Subcutaneous abdominal adipose tissue (tissue), 5 donors: Measurements from ENCODE around the gene CAP1.
A peak's percentile ranks its signal among the peaks of the same experiment; 100 is the strongest.
"Not testable (repeated sequence)": the region's sequence is repeated elsewhere in the genome, so short reads cannot be mapped to it uniquely, and the experiment has no call there.

Source experiments
- H3K27ac ChIP-seq: one replicate; pipeline ENCODE4 v1.7.0; 2013; ENCODE audit warnings: low read depth, mild to moderate bottlenecking, inconsistent platforms, low read length, moderate library complexity
- H3K27me3 ChIP-seq, 5 donors: one replicate each; pipeline ENCODE4 v1.7.0; 2013; ENCODE audit warnings: low read length in 5 of 5, inconsistent platforms in 1 of 5; ENCODE audit not compliant: control insufficient read depth in 5 of 5, insufficient read depth in 4 of 5
- H3K36me3 ChIP-seq, 5 donors: one replicate each; pipeline ENCODE4 v1.7.0; 2013; ENCODE audit warnings: low read length in 5 of 5; ENCODE audit not compliant: control insufficient read depth in 5 of 5, insufficient read depth in 5 of 5
- H3K4me1 ChIP-seq, 5 donors: one replicate each; pipeline ENCODE4 v1.7.0; 2013; ENCODE audit warnings: low read length in 5 of 5, mild to moderate bottlenecking in 3 of 5, moderate library complexity in 1 of 5; ENCODE audit not compliant: control insufficient read depth in 5 of 5, insufficient read depth in 5 of 5
- H3K4me3 ChIP-seq, 5 donors: one replicate each; pipeline ENCODE4 v1.7.0; 2013; ENCODE audit warnings: low read length in 5 of 5, low read depth in 1 of 5
- H3K9ac ChIP-seq, 5 donors: one replicate each; pipeline ENCODE4 v1.7.0; 2013; ENCODE audit warnings: low read length in 5 of 5, mild to moderate bottlenecking in 4 of 5, moderate library complexity in 3 of 5
- H3K9me3 ChIP-seq, 5 donors: one replicate each; pipeline ENCODE4 v1.7.0; 2013; ENCODE audit warnings: low read length in 5 of 5; ENCODE audit not compliant: control insufficient read depth in 5 of 5
- donor health status: healthy.
- donor health status: healthy.
- donor health status: healthy.
- donor health status: healthy.
- donor health status: healthy.

CAP1 gene, protein sequence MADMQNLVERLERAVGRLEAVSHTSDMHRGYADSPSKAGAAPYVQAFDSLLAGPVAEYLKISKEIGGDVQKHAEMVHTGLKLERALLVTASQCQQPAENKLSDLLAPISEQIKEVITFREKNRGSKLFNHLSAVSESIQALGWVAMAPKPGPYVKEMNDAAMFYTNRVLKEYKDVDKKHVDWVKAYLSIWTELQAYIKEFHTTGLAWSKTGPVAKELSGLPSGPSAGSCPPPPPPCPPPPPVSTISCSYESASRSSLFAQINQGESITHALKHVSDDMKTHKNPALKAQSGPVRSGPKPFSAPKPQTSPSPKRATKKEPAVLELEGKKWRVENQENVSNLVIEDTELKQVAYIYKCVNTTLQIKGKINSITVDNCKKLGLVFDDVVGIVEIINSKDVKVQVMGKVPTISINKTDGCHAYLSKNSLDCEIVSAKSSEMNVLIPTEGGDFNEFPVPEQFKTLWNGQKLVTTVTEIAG

DNA sequence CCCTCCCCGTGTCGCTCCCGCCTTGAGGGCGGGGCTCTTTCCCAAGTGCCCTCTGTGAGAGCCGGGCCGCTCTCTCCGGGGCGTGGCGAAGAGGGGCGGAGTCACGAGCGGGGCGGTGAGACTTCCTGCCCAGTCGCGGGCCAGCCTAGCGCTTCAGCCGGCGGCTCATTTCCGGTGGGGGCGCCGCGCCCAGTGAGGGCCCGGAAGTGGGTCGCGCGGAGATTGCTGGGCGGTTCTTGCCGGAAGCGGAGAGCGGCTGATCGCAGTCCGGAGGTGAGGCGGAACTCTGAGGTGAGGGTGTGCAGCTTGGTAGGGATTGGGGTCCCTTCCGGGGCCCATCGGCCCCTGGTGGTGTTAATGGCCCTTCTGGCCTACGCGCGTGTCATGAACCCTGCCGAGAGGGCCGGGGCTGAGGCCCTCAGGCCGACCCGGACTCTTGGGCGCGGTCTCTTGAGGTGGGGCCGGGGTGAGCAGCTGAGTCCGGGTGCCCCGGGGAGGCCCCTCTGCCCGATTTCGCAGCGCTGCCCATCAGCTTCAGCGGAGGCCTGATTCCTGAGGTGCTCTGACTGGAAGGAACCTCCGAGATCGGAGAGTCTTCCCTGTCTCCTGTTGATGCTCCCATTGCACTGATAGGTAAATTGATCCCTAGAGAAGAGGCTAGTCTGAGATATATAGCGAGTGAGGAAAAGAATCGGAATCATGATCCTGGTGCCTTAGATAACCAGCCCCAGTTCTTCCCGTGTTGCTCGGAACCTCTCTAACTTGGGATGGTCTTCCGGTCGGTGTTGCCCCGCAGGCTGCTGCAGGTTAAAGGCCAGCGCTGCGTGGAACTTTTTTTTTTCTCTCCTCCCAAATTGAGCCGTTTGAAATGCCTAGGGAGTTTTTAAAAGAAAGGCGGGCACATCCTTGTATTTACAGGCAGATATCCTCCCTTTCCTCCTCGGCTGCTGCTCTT, at the start of gene CAP1:
Gene CAP1 (plus strand): TSS at position 219 of the 955 bp plus-strand sequence. CDS start 18,618 bp downstream, outside the sequence.
- Histone ChIP-seq H3K27ac (peak within 1 kb of the TSS; percentile 98), H3K27me3 (no peaks in the 10 kb centered on the region), H3K9me3 (no peaks in the 10 kb centered on the region), H3K4me1 (peaks cover 12 to 79% (median 66%) of the 10 kb centered on the region in 5 donors), H3K9ac (peak within 1 kb of the TSS; percentile 84 to 99 (median 96)), H3K4me3 (peak within 1 kb of the TSS; percentile 84 to 98 (median 96)), H3K36me3 (peaks cover 0 to 8% (median 3%) of the 10 kb centered on the region in 5 donors)

DNA sequence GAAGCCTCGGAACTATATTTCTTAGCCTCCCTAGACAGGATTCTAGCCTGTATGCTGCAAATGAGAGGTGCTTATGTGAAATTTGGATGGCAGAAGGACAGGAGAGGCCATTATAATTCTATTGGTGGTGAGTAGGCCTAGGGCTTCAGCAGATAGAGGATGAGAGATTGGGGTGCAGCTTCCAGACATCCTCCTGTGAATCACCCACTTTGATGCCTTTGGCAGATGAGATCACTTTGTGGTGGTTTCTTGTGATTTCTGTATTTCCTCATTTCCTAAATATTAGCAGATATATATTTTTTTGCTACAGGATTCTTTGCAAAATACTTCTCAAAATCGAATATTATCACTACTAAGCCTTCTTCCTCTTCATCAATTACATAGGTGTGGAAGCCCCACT, 48.3 kb upstream of the CAP1 start:
- Histone ChIP-seq H3K9me3 (no peaks in the 10 kb centered on the region), H3K27me3 (no peaks in the 10 kb centered on the region), H3K4me3 (no peak overlapping the region), H3K36me3 (no peaks in the 10 kb centered on the region), H3K27ac (no peak overlapping the region), H3K9ac (no peak overlapping the region), H3K4me1 (peaks cover 0 to 5% (median 0%) of the 10 kb centered on the region in 5 donors)

DNA sequence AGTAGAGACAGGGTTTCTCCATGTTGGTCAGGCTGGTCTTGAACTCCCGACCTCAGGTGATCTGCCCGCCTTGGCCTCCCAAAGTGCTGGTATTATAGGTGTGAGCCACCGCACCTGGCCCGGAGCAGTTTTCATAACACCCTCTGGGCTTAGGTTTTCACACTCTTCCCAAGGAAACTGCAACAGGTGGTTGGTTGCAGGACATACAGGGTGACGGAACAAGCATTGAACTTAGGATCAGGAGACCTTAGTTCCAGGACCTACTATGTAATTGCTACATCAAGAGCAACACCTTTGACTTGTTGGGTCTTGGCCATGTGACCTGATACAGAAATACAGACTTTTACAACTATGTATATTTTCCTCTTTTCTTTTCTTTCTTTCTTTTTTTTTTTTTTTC, 47.6 kb upstream of the CAP1 start:
- Histone ChIP-seq H3K9ac (no peak overlapping the region), H3K36me3 (no peaks in the 10 kb centered on the region), H3K4me3 (no peak overlapping the region), H3K27ac (no peak overlapping the region), H3K4me1 (peaks cover 0 to 3% (median 0%) of the 10 kb centered on the region in 5 donors), H3K27me3 (no peaks in the 10 kb centered on the region), H3K9me3 (no peaks in the 10 kb centered on the region)

DNA sequence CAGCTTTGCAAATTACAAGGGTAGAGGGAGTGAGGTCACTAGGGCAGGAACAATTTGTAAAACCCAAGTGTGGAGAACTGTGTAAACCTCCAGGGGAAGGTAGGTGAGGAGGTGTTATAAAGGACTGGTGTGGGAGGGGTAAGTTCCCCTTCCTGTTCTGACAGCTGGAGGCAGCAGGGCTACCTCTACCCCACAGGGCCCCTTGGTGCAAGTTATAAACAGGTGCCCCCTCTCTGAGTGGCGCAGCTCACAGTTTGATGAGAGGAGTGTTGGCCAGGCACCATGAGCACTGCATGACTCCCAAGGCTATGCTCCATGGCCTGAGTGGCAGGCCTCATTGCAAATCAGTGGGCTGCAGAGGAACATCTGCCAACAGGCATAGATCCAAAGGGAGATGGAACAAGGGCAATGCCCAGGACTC, 44.5 kb upstream of the CAP1 start:
- Histone ChIP-seq H3K4me3 (no peak overlapping the region), H3K27ac (no peak overlapping the region)

DNA sequence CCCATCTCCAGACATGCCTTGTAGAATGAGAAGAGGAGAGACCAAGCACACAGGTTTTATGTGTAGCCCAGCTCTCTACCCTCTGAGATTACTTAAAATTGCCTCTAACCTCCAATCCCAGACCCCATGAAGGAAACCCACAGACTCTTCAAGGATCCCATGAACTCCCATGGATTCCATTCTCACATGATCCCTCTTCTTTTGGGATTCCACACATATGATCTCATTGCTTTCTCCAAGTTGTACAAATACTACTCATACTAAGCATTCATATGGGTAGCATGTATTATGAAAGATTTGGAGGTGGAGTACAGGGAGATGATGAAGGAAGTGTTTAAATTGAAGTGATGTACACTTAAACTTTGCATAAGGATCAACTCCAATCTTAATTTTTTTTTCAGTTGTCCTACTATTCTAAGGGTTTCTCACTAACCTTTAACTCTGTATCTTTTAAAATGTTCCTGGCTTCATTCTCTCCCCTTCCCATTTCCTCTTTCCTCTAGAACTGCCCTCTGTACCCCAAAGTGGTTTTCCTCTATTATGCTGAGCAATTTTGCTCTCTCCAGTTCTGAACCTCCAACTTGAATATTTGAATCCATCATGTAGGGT, 44.0 kb upstream of the CAP1 start:
- Histone ChIP-seq H3K27ac (no peak overlapping the region), H3K9me3 (no peaks in the 10 kb centered on the region), H3K4me3 (no peak overlapping the region), H3K4me1 (no peaks in the 10 kb centered on the region), H3K27me3 (no peaks in the 10 kb centered on the region), H3K36me3 (no peaks in the 10 kb centered on the region), H3K9ac (no peak overlapping the region)

More for the DNA sequence above, 44.5 kb upstream of the CAP1 start:
- no peak overlapping the region for H3K9ac ChIP-seq
- H3K36me3 ChIP-seq, result no peaks in the 10 kb centered on the region
- no peaks in the 10 kb centered on the region for H3K27me3 ChIP-seq
- no peaks in the 10 kb centered on the region for H3K4me1 ChIP-seq
- H3K9me3 ChIP-seq, result no peaks in the 10 kb centered on the region

DNA sequence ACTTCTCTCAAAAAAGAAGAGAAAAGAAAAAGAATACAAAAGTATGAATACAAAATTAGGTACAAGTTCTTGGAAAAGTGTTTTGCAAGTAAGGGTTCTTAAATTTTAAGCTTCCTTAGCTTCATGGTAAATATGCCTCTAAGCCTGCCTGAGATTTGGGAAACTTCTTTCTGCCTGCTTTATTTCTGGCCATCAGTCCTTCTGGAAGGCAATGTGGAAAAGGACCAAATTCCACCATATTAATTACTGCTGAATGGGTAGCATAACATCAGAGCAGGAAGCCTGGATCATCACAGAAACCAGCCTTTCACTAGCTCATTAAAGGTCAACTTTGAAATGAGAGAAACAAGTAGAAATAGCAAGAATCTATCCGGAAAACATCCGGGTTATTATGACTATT, 39.1 kb upstream of the CAP1 start:
- Histone ChIP-seq H3K27me3 (no peaks in the 10 kb centered on the region), H3K4me1 (peaks cover 0 to 3% (median 0%) of the 10 kb centered on the region in 5 donors), H3K36me3 (no peaks in the 10 kb centered on the region), H3K9me3 (peaks cover 0 to 4% (median 0%) of the 10 kb centered on the region in 5 donors), H3K9ac (no peak overlapping the region), H3K4me3 (no peak overlapping the region), H3K27ac (no peak overlapping the region)

DNA sequence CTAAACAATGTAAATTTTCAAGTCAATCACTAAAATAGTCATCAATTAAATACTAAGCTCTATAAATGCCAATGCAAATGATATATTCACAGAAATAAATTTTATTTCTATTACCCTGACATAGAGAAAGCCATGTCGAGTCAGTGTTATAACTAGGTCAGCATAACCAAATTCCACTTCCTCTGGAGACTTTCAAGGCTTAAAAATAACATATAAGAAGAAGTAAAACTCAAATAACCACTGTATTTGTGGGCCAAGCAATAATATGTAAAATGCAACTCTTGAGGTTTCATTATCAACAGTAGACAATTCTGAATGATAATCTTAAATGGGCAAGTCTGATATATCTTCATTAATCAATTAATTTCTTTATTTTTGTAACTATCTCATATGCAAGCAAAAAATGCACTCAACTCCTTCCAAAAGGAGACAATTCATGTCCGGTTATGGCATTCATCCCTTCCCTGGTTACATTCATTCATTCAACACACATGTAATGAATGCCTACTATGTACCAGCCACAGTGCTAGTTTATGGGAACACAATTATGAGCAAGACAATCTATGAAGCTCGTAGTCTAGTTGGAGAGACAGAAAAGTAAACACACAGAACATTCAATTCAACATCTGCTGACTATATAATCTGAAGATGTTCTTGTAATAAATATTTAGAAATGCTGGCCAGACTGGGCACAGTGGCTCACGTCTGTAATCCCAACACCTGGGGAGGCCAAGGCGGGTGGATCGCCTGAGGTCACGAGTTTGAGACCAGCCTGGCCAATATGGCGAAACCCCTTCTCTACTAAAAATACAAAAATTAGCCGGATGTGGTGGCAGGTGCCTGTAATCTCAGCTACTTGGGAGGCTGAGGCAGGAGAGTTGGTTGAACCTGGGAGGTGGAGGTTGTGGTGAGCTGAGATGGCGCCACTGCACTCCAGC, 37.1 kb upstream of the CAP1 start:
- H3K36me3 ChIP-seq, result no peaks in the 10 kb centered on the region
- H3K4me3 ChIP-seq, result no peak overlapping the region
- no peak overlapping the region for H3K9ac ChIP-seq
- H3K9me3 ChIP-seq, result peaks cover 0 to 4% (median 0%) of the 10 kb centered on the region in 5 donors
- peaks cover 0 to 3% (median 0%) of the 10 kb centered on the region in 5 donors for H3K4me1 ChIP-seq
- no peak overlapping the region for H3K27ac ChIP-seq
- H3K27me3 ChIP-seq, result no peaks in the 10 kb centered on the region

DNA sequence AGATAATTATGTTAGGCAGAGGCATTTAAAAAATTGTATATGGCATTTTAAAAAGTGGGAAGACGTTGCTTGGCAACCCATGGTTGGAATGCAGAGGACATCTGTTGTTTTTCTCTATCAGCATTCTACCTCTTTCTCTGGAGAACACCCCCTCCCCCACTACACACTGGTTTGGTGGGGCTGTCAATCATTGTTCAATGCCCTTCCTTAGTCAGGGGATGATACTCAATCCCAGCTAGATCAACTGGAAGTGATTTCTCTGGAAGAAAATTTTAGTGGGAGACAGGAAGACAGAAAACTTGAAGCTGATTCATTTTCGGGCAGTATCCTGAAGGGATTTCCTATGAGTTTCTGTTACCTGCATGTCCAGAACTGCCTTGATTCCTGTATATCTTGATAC, 35.7 kb upstream of the CAP1 start:
- H3K4me3 ChIP-seq, result no peak overlapping the region

DNA sequence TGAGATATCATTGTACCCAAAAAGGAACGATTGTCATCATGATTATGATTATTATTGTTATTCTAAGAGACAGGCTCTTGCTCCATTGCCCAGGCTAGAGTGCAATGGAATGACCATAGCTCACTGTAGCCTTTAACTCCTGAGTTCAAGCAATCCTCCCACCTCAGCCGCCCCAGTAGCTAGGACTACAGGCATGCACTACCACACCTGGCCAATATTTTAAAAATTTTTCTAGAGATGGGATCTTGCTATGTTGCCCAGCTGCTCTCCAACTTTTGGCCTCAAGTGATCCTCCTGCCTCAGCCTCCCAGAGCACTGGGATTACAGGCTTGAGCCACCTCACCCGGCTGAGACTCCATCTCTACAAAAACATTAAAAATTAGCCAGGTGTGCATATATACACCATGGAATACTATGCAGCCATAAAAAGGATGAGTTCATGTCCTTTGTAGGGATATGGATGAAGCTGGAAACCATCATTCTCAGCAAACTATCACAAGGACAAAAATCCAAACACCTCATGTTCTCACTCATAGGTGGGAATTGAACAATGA, 33.0 kb upstream of the CAP1 start:
- H3K27ac ChIP-seq, H3K27me3 ChIP-seq, H3K9ac ChIP-seq, H3K36me3 ChIP-seq, H3K4me1 ChIP-seq, H3K9me3 ChIP-seq, H3K4me3 ChIP-seq: not testable (repeated sequence)

More for the DNA sequence above, 35.7 kb upstream of the CAP1 start:
- Histone ChIP-seq H3K27me3 (no peaks in the 10 kb centered on the region), H3K36me3 (no peaks in the 10 kb centered on the region), H3K27ac (no peak overlapping the region), H3K9ac (no peak overlapping the region), H3K9me3 (peaks cover 0 to 4% (median 0%) of the 10 kb centered on the region in 5 donors), H3K4me1 (peaks cover 0 to 3% (median 0%) of the 10 kb centered on the region in 5 donors)
